Stomach (tissue), 9 donors: ENCODE results near the gene ANKRD35. TPM values are rescaled to one million over a fixed set of nuclear protein-coding genes. Genes with fewer than 3 reads are reported as not detected.

ENCODE experiments used
- DNase-seq, 2 donors: peaks; one replicate each; pipeline versions ENCODE4 v3.0.0 to v3.0.0-alpha.2; 2013 to 2019
- H3K27ac ChIP-seq, 5 donors: fragments of 200-600 bp in 4 of 5; sonication (generic) in 4 of 5; one replicate each; pipeline ENCODE4 v1.5.1; 2013 to 2019; ENCODE audit warnings: mild to moderate bottlenecking in 1 of 5, moderate library complexity in 1 of 5
- H3K27me3 ChIP-seq, 3 donors: fragments of 200-600 bp; sonication (generic); one replicate each; pipeline ENCODE4 v1.5.1; 2017 to 2019; ENCODE audit warnings: mixed run types in 1 of 3
- H3K36me3 ChIP-seq, 4 donors: fragments of 200-600 bp; sonication (generic); 1 replicate in 3 of 4; 2 replicates in 1 of 4; pipeline ENCODE4 v1.5.1; 2016 to 2019
- H3K4me1 ChIP-seq, 4 donors: fragments of 200-600 bp; sonication (generic); one replicate each; pipeline ENCODE4 v1.5.1; 2016 to 2019
- H3K4me3 ChIP-seq, 4 donors: fragments of 200-600 bp; sonication (generic) in 3 of 4; one replicate each; pipeline ENCODE4 v1.5.1; 2016 to 2019; ENCODE audit warnings: mild to moderate bottlenecking in 1 of 4
- H3K9me3 ChIP-seq, 4 donors: fragments of 200-600 bp; sonication (generic); one replicate each; pipeline ENCODE4 v1.5.1; 2016 to 2019
- EP300 ChIP-seq: sonication (generic); formaldehyde crosslinking; IDR thresholded peaks from one replicate; pipeline ENCODE4 v1.6.1; 2017; ENCODE audit warnings: antibody characterized with exemption
- POLR2A ChIP-seq, 4 donors: fragments of 450-650 bp; IDR thresholded peaks; one replicate each; pipeline ENCODE4 v1.6.1; 2016; ENCODE audit warnings: antibody characterized with exemption in 4 of 4, control low read depth in 2 of 4, mild to moderate bottlenecking in 1 of 4, moderate library complexity in 1 of 4
- POLR2AphosphoS5 ChIP-seq, 3 donors: sonication (generic); formaldehyde crosslinking; IDR thresholded peaks; one replicate each; pipeline ENCODE4 v1.6.1; 2016; ENCODE audit warnings: antibody characterized with exemption in 3 of 3
- WGBS, 5 donors: extraction: QIAGEN DNeasy Blood & Tissue Kit in 3 of 5; methylation state at CpG; one replicate each; pipeline versions ENCODE4 v1.1.5 to v1.1.7; 2013 to 2018; 5-methylcytosine and 5-hydroxymethylcytosine counted together
- intact Hi-C: fragments of 100-400 bp; cut with DNase I; formaldehyde crosslinking; loops from one replicate; pipeline ENCODE4 v1.15.1; 2023; ENCODE audit warnings: low total_unique reads
- polyA plus RNA-seq, 3 donors: library from polyadenylated mRNA; stranded (reverse); fragments of 200-250 nt; gene quantifications; one replicate each; pipeline ENCODE4 v1.2.3, GENCODE V29; 2013
- total RNA-seq, 5 donors: library from RNA; depleted of rRNA; stranded (reverse); fragments of >200 nt; gene quantifications; one replicate each; pipeline versions ENCODE4 v1.1.0 to v1.2.3, GENCODE V29; 2014 to 2016
- TF ChIP-seq, protein P1 (sequence below), 7 experiments: fragments of 450-650 bp in 4 of 7; fragments of 200-600 bp in 3 of 7; sonication (generic) in 3 of 7; IDR thresholded peaks; one replicate each; pipeline ENCODE4 v1.5.1; 2016 to 2019; ENCODE audit warnings: antibody characterized with exemption in 7 of 7, control low read depth in 2 of 7, mild to moderate bottlenecking in 1 of 7
- donor health status: healthy with polysubstance abuse.
- donor health status: Bipolar disorder and iron deficiency.
- donor health status: healthy.

Gene ANKRD35
- total and polyA plus RNA-seq, 8 donors = 0.58 to 10.0 (median 3.5) TPM; not detected in 2

- intact Hi-C loops = no loop called here
- WGBS, 5 donors = 1 to 7% (median 4%) methylated on average over 32 to 33 of the region's 33 CpGs
- peak overlapping the region; percentile 87 to 95 (median 90) for H3K27ac ChIP-seq
- H3K36me3 ChIP-seq = peaks cover 0 to 45% (median 44%) of the 10 kb centered on the region in 4 donors
- no peaks in the 10 kb centered on the region for H3K9me3 ChIP-seq
- peak; percentile 73 to 78 for DNase-seq
- peak overlapping the region; percentile 92 to 100 (median 97) for H3K4me3 ChIP-seq
- no peaks in the 10 kb centered on the region for H3K27me3 ChIP-seq
- peaks cover 18 to 57% (median 32%) of the 10 kb centered on the region in 4 donors for H3K4me1 ChIP-seq
- no peak for TF ChIP-seq POLR2A (IDR thresholded peaks at IDR 0.05)
- TF ChIP-seq, protein P1, sequence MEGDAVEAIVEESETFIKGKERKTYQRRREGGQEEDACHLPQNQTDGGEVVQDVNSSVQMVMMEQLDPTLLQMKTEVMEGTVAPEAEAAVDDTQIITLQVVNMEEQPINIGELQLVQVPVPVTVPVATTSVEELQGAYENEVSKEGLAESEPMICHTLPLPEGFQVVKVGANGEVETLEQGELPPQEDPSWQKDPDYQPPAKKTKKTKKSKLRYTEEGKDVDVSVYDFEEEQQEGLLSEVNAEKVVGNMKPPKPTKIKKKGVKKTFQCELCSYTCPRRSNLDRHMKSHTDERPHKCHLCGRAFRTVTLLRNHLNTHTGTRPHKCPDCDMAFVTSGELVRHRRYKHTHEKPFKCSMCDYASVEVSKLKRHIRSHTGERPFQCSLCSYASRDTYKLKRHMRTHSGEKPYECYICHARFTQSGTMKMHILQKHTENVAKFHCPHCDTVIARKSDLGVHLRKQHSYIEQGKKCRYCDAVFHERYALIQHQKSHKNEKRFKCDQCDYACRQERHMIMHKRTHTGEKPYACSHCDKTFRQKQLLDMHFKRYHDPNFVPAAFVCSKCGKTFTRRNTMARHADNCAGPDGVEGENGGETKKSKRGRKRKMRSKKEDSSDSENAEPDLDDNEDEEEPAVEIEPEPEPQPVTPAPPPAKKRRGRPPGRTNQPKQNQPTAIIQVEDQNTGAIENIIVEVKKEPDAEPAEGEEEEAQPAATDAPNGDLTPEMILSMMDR (IDR thresholded peaks at IDR 0.05) = no peak
- no peak for TF ChIP-seq POLR2AphosphoS5 (IDR thresholded peaks at IDR 0.05)
- TF ChIP-seq EP300 = no peak
These were observed 33.6 kb upstream of the ANKRD35 start for GRCh38 chr1:145918992-145919939.

GRCh38 chr1:145918144-145918991 is 32.7 kb upstream of the ANKRD35 start, which contains the start of gene PEX11B:
Gene PEX11B (minus strand): TSS chr1:145918717. CDS start chr1:145918688, 29 bp downstream.
- Histone ChIP-seq H3K4me1 (peaks cover 18 to 54% (median 32%) of the 10 kb centered on the region in 4 donors), H3K27ac (peak within 1 kb of the TSS; percentile 87 to 95 (median 90)), H3K36me3 (peaks cover 0 to 45% (median 44%) of the 10 kb centered on the region in 4 donors), H3K27me3 (no peaks in the 10 kb centered on the region), H3K9me3 (no peaks in the 10 kb centered on the region), H3K4me3 (peak within 1 kb of the TSS; percentile 92 to 100 (median 97))
- intact Hi-C loops = no loop called here
- peak; percentile 91 to 97 for DNase-seq
- WGBS, 5 donors = 0 to 1% (median 0%) methylated on average over 45 to 51 of the region's 51 CpGs
- TF ChIP-seq POLR2AphosphoS5 (IDR thresholded peaks at IDR 0.05) (peak; percentile 77 to 95 (median 82)), EP300 (no peak), POLR2A (IDR thresholded peaks at IDR 0.05) (peak in 2 of 4 donors; percentile 24 to 62)
- TF ChIP-seq, protein P1 (IDR thresholded peaks at IDR 0.05) = peak in 1 of 7 experiments; percentile 12

- TF ChIP-seq, protein P1 (IDR thresholded peaks at IDR 0.05) = no peak
- TF ChIP-seq POLR2AphosphoS5 (IDR thresholded peaks at IDR 0.05) (no peak), POLR2A (IDR thresholded peaks at IDR 0.05) (no peak), EP300 (no peak)
- H3K9me3 ChIP-seq = no peaks in the 10 kb centered on the region
- H3K27ac ChIP-seq = peak overlapping the region in 4 of 5 donors; percentile 87 to 90 (median 90)
- no peak for DNase-seq
- WGBS, 5 donors = 33 to 61% (median 45%) methylated on average over 5 of the region's 5 CpGs
- peak overlapping the region; percentile 92 to 100 (median 97) for H3K4me3 ChIP-seq
- H3K4me1 ChIP-seq = peaks cover 18 to 47% (median 32%) of the 10 kb centered on the region in 4 donors
- no peaks in the 10 kb centered on the region for H3K27me3 ChIP-seq
- peaks cover 6 to 47% (median 44%) of the 10 kb centered on the region in 4 donors for H3K36me3 ChIP-seq
- intact Hi-C loops = no loop called here
These were observed 31.9 kb upstream of the ANKRD35 start for GRCh38 chr1:145917595-145917994.

DNA sequence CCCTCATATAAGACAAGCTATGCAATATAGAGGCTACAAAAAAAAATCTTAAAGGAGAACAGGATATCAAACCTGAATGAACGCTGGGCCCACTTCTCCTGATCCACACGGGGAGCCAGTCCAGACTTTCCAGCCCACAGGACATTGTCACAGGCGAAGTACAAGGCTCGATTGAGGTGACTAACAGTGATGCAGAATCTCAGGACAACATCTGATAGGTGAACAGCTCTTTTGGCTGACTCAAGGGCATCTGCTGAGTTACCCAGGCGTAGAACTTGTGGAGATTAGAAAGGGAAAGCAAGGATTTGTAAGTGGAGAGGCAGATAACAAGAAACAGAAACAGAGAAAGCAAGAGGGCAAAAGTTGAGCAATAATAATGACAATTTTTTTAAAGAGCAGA is 31.1 kb upstream of the ANKRD35 start:
- no peak for DNase-seq
- TF ChIP-seq EP300 (no peak), POLR2AphosphoS5 (IDR thresholded peaks at IDR 0.05) (no peak), POLR2A (IDR thresholded peaks at IDR 0.05) (no peak)
- TF ChIP-seq, protein P1 (IDR thresholded peaks at IDR 0.05) = no peak
- WGBS, 5 donors = 66 to 75% (median 68%) methylated on average over 5 of the region's 5 CpGs
- peak overlapping the region in 1 of 5 donors; percentile 90 for H3K27ac ChIP-seq
- H3K36me3 ChIP-seq = peaks cover 14 to 51% (median 50%) of the 10 kb centered on the region in 4 donors
- intact Hi-C loops = no loop called here
- H3K4me1 ChIP-seq = peaks cover 18 to 38% (median 29%) of the 10 kb centered on the region in 4 donors
- no peaks in the 10 kb centered on the region for H3K27me3 ChIP-seq
- H3K9me3 ChIP-seq = no peaks in the 10 kb centered on the region
- no peak overlapping the region for H3K4me3 ChIP-seq
